HG03025 (cell line): Measurements from ENCODE around the gene BCL2L13.
"Not testable (repeated sequence)": the region's sequence is repeated elsewhere in the genome, so short reads cannot be mapped to it uniquely, and the experiment has no call there.

Experiments used
- ATAC-seq: cut with Tn5 transposase; IDR thresholded peaks from one replicate; pipeline ENCODE4 v1.9.1; 2021; ENCODE audit warnings: mild to moderate bottlenecking, moderate library complexity; ENCODE audit not compliant: unreplicated experiment, low FRiP score

Gene BCL2L13

DNA sequence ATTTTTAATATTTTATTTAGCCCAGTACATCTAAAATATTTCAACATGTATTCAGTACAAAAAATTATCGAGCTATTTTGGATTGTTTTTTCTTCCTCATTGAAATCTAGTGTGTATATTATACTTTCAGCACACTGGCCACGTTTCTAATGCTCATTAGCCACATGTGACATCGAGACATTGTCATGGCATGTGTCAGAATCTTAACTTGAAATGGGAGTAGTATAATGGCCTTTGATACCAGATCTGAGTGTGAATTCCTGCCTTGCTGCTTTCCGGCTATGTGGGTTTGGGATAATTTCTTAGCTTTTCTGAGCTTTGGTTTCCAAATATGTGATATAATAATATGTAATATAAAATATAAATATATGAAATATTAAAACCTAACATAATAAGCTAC is 54.3 kb downstream of the BCL2L13 start:
- no peak for ATAC-seq

DNA sequence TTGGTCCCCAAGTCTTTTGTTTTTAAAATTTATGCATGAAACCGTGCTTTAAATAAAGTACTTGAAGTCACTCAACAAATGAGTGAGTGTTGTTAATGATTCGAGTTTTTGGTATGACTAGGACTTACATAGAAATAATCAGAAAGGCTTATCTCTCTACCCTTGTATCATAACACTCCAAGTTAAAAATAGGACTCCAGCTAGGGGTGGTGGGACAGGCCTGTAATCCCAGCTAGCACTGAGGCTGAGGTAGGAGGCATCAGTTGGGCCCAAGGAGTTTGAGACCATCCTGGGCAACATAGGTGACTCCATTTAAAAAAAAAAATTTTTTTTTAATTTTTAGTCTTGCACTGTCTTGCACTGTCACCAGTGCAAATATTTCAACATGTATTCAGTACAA is 55.6 kb downstream of the BCL2L13 start:
- no peak for ATAC-seq

DNA sequence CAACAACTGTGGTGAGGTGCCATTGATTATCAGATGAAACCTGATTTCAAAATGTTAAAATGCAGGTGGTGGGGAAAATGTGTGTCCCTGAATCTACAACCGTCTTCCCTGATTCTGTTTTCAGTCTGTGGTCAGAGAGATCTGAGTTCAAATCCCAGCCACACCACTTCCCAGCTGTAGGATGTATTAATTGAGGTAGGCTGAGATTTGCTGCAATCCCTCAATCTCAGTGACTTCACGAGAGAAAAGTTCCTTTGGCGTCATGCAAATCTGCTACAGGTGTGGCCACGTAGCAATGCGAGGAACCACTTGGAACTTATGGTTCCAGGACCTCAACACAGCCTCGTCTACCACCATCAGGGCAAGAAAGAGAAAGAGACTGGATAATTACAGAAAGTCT is 56.2 kb downstream of the BCL2L13 start:
- ATAC-seq, result no peak

DNA sequence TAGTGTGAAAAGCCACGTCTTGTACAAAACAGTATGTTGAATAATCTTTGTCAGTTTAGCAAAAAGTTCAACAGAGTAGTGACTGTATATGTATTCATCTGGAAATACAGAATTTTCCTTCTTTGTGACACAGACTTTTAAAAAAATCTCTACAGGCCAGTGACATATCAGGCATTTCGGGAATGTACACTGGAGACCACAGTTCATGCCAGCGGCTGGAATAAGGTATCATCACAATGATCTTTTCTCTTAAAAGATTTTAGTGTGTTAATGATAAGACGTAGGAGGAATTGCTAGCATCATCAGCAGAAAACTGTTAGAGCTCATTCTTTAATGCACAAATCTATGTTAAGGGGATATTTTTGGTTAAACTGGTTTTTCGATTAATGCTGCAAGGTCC is 57.4 kb downstream of the BCL2L13 start:
- ATAC-seq, result no peak

DNA sequence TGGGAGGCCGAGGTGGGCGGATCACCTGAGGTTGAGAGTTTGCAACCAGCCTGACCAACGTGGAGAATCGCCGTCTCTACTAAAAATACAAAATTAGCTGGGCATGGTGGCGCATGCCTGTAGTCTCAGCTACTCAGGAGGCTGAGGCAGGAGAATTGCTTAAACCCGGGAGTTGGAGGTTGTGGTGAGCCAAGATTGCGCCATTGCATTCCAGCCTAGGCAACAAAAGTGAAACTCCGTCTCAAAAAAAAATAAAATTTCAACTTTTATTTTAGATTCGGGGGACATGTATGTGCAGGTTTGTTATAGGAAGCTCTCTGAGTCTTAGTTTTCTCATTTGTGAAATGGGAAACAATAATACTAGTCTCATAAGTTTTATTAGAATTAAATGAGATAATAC is 58.6 kb downstream of the BCL2L13 start:
- not testable (repeated sequence) for ATAC-seq

DNA sequence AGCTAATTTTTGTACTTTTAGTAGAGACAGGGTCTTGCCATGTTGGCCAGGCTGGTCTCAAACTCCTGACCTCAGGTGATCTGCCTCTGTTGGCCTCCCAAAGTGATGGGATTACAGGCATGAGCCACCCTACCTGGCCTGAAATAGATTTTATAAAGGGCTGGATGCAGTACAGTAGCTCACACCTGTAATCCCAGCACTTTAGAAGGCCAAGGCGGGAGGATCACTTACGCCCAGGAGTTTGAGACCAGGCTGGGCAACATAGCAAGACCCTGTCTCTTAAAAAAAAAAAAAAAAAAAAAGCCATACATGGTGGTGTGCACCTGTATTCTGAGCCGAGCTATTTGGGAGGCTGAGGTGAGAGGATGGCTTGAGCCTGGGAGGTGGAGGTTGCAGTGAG is 59.7 kb downstream of the BCL2L13 start:
- ATAC-seq, result not testable (repeated sequence)

DNA sequence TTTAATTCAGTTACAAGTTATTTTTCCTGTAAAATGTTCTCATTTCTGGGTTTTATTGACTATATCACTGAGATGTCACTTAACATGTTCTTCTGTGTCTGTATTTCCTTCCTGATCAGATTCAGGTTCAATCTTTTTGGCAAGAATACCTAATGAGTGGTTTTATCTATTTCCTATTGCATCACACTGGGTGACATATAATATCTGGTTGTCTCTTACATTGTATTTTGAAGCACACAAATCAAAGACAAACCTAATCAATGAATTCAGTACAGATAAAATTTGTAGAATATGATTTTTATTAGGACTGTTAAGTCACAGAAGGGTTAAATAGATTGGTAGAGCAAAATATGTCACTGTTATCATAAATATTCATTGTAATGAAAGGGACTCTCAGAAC is 60.4 kb downstream of the BCL2L13 start:
- ATAC-seq, result no peak

DNA sequence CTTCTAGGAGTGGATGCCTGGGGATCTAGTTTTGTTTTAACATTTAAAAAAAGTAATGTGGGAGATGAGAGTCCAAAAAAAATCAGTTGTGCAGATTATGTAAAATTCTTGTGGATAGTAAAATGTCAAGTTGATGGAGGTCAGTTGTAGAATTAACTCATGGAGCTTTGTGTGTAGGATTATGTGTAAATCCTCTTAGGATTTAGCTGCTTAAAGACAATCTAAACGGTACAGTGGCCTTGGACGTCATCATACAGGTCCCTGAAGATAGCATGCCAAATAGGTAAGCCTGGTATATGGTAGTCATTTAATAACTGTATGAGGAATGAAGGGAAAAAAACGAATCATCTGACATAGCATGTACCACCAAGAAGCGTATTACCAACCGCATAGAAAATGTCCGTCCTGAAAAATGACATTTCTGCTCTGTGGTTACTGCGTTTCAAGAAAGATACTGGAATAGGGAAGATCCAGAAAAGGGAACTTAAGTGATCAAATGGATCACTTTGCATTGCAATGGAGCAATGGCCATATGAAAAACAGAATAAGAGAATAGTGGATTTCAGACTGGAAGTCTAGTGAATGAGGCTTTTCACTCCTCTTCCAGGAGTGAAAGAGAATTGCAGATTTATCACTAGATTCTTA is 61.3 kb downstream of the BCL2L13 start:
- no peak for ATAC-seq

DNA sequence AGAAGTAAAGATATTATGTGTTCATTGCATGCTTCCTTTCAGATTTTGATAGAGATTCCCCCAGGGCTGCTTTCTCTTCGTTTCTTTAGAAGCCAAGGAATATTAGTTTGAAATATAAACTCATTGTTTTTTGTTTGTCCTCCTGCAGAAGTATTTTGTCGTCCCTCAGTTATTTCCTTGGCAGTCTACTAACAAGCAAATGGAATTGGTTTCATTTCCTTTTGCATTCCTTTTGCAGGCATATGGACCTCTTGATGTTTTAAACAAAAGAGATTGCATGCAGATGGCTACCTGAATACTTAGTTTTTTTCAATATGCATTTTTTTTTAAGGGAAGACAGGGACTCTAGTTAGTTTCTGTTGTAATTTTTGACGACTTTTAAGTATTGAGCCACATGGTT is 62.2 kb downstream of the BCL2L13 start:
- no peak for ATAC-seq

DNA sequence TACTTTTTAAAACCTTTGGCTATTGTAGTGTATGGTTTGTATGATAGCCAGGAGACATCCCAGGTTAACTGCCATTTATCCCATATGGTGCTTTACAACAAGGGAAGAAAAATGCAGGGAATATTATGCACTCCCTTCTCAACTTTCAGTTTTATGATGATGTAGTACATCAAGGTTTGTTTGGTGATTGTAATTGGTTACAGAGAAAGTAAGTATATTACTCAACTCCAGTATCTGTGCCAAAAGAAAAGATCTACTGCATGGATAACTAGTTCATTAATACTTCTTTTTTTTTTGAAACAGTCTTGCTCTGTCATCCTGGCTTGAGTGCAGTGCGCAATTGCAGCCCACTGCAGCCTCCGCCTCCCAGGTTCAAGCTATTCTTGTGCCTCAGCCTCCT is 65.3 kb downstream of the BCL2L13 start:
- no peak for ATAC-seq

DNA sequence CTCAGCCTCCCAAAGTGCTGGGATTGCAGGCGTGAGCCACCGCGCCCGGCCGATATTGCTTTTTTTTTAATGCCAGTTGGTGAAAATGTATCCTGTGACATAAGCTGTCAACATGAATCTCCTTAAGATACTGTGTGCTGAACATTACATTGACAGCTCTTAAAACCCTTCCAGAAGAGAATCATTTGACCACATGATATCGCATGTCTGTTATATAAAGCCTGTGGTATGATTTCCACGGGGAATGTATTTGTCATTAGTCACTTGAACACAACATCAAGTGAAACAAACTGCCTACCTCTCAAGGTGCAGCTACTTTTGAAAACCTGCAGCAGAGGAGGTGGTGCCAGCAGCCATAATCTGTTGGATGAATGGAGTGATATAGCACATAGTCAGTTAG is 67.0 kb downstream of the BCL2L13 start:
- ATAC-seq, result no peak

DNA sequence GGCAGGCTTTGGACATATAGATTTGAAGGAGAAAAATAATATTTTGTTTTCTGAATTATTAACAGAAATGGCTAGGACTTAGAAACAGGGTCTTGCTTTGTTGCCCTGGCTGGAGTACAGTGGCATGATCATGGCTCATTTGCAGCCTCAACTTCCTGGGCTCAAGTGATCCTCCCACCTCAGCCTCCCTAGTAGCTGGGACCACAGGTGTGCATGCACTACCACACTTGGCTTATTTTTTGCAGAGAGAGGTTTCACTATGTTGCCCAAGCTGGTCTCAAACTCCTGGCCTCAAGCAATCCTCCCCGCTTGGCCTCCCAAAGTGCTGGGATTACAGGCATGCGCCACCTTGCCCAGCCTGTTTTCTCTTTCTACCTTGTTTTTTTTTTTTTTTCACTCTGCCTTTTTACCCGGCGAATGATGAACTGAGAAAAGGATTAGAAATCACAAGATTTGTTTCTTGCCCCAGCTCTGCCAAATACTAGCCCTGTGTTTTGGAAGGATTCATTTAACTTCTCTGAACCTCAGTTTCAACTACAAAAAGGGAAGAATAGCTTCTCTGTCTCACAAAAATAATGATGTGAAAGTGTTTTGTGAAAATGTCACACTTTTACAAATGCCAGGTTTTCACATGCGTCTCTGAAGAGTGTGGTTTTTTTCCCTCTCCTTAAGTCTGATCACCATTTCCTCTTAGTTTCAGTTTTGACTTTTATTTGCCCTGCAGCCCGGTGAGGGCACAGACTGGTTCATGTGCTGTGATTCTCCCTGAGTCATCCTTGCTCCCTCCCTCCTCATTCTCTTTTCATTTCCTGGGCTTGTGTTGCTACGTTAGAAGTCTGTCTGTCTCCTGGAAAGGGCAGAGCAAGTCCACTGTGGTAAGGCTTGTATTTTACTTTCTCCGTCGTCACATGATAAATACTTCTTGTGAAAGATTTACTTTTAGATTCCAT is 67.7 kb downstream of the BCL2L13 start:
- ATAC-seq, result peak; percentile 66

DNA sequence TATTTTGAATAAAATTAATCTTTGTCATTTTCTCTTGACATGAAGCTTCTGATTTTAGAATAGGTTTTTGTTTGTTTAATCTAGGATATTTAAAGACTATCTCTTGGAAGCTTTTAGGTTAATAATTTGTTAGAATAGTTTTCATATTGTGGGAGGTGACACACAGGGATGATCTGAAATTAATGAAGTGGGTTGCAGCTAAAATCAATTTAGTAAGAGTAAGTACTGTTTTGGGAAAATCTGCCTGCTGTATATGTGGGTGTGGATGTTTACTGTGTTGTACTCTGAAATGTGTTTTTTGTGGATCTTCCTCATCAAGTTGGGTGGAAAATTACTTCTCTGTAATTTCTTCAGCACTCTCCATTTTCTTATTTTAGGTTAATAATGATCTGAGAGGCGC is 68.4 kb downstream of the BCL2L13 start:
- no peak for ATAC-seq

DNA sequence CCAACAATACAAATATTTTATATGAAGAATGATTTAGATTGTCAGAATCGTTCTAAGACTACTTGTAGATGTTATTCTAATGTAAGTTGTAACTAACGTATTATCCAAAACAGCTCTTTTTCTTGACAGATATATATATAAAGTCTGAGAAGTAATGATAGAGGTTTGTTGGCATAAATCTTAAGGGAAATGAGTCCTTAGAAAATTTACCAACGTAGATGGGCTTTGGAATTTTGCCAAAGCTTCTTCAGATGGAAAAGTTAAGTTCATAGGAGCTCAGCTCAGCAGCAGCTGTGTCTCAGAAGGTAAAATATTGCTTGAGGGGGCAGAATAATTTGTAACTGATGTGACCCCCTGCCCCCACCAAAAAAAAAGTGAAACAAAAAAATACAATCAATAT is 69.0 kb downstream of the BCL2L13 start:
- no peak for ATAC-seq

DNA sequence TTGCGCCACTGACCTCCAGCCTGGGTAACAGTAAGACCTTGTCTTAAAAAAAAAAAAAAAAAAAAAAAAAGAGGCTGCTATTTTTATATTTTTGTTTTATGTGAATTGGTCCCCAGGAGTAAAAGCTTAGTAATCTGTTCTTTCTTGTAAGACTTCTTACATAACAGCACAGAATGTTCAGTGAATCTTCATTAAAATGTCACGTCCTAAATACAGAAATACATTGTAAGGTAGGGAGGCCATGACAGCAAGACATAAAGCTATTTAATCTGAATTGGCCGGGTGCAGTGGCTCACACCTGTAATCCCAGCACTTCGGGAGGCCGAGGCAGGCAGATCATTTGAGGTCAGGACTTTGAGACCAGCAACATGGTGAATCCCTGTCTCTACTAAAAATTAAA is 71.5 kb downstream of the BCL2L13 start:
- ATAC-seq, result no peak

DNA sequence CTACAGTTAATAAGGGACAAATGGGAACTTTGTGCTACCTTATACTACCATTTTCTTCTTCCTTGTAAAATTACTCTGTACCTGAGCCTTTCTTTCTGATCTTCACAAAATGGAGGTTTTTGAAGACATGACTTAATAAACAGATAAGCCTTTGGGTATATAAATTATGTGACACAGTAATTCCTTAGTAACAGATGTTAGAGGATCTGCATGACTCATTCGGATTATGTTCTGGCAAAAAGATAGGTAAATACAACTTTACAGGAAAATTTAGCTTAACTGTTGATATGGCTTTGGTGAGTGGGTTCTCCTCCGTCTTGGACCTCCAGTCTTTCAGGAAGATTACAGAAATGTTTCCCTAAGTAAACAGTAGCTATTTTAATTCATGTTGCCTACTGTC is 73.9 kb downstream of the BCL2L13 start:
- no peak for ATAC-seq

DNA sequence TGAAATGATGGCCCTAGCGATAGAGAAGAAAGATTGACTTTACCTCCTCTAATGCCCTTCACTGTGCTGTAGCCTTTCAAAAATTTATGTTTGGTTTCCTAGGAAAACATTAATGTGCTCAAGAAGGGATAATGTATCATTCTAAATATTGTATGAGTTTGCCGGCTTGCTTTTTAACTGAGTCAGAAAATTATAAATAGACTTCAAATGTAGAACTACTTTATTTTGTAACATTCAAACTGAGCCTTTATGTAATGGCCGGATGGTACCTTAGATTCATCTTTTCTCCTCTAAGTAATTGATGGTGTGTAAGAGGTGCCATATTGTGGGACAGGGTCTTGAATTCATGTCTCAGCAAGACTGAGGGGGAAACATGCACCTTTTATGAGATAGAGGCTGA is 78.0 kb downstream of the BCL2L13 start:
- ATAC-seq, result no peak

DNA sequence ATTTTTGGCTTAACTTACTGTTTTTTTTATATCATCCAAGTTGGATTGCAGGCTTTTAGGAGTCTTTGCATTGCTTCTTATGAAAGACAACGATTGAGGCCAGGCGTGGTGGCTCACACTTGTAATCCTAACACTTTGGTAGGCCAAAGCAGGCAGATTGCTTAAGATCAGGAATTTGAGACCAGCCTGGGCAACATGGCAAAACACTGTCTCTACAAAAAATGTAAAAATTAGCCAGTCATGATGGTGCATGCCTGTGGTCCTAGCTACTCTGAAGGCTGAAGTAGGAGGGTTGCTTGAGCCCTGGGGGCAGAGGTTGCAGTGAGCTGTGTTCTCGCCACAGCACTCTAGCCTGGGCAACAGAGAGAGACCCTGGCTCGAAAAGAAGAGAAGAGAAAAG is 79.2 kb downstream of the BCL2L13 start:
- ATAC-seq, result no peak

DNA sequence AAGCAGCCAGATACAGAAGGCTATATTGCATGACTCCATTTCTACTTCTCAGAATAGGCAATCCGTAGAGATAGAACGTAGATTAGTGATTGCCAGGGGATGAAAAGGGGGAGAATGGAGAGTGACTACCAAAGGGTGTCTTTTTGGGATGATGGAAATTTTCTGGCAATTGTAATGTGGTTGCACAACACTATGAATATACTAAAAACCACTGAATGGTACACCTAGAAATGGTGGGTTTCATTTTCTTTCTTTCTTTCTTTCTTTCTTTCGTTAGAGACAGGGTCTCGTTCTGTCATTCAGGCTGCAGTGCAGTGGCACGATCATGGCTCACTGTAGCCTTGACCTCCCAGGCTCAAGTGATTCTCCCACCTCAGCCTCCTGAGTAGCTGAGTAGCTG is 81.4 kb downstream of the BCL2L13 start:
- no peak for ATAC-seq

DNA sequence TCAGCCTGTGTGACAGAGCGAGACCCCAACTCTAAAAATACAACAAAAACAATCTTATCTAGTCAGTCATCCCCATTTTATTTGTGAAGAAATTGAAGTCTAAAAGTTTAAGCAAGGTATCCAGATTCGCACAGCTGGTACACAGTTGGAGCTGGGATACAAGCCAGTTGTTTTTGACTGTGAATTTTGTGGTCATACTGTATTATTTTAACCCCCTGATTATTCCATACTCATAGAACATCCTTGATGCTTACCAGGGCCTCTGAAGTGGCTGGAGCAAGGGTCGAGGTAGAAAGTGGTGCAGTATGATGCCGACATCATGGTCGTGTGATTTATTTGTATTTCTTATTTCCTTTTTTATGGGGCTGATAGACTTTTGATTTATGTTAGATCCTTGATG is 85.7 kb downstream of the BCL2L13 start:
- ATAC-seq, result no peak

DNA sequence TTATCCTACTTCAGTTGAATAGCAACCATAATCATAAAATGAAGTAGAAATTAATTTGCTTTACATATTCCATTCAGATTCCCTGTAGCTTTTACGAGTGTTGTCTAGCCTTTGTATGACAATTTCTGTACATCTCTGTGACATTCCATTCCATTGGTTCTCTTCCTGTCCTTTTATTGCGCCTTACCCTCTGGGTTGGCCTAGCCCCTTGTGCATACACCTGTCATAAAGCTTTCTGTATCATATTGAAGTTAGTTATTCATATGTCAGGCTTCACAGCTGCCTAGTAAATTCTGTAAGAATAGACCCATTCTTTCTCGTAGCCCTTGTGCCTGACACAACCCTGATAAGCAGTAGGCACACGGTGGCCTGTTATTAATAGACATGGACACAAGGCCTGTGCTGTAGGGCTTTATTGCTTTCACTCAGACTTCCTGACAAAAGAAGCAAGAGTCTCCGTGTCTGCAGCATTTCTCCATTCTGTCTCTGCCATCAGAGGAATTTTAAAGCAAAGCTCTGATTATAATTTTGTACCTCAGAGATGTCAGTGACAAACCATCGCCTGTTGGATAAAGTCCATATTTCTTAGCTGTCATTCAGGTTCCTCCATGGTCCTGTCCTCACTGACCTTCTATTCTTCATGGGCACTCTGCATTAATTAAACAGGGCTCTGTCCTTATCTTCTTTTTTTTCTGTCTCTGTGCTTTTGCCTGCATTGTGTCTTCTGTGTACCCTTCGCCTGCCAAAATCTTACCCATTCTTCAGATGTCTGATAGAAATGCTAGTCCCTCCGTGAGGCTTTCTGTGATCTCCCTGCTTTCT is 86.3 kb downstream of the BCL2L13 start:
- no peak for ATAC-seq
